Right atrium auricular region (tissue), 2 donors: ENCODE results near the gene PAAF1. TPM values are rescaled to one million over a fixed set of nuclear protein-coding genes. Genes with fewer than 3 reads are reported as not detected.

Source experiments
- DNase-seq: peaks from one replicate; pipeline ENCODE4 v3.0.0-alpha.2; 2019; ENCODE audit warnings: low spot score
- H3K27ac ChIP-seq, 2 donors: fragments of 200-600 bp; sonication (generic); 1 replicate in 1 of 2; 2 replicates in 1 of 2; pipeline ENCODE4 v1.5.1; 2016 to 2019
- H3K27me3 ChIP-seq, 2 donors: fragments of 200-600 bp; sonication (generic); one replicate each; pipeline versions ENCODE4 v1.5.1 to v1.6.0; 2017 to 2019
- H3K36me3 ChIP-seq: fragments of 200-600 bp; sonication (generic); one replicate; pipeline ENCODE4 v1.5.1; 2016
- H3K4me1 ChIP-seq, 2 donors: fragments of 200-600 bp; sonication (generic); one replicate each; pipeline versions ENCODE4 v1.5.1 to v1.6.0; 2017 to 2019
- H3K4me3 ChIP-seq, 2 donors: fragments of 200-600 bp; sonication (generic); 1 replicate in 1 of 2; 2 replicates in 1 of 2; pipeline ENCODE4 v1.5.1; 2017 to 2019; ENCODE audit warnings: mild to moderate bottlenecking in 1 of 2, moderate library complexity in 1 of 2
- H3K9me3 ChIP-seq, 2 donors: fragments of 200-600 bp; sonication (generic); one replicate each; pipeline ENCODE4 v1.5.1; 2019
- total RNA-seq, 2 donors: library from RNA; depleted of rRNA; stranded (reverse); fragments of >200 nt; gene quantifications; one replicate each; pipeline ENCODE4 v1.1.0, GENCODE V29; 2016
- TF ChIP-seq, protein P1 (sequence below), 2 donors: fragments of 200-600 bp; sonication (generic); IDR thresholded peaks; one replicate each; pipeline ENCODE4 v1.5.1; 2019; ENCODE audit warnings: antibody characterized with exemption in 2 of 2

Gene PAAF1, protein sequence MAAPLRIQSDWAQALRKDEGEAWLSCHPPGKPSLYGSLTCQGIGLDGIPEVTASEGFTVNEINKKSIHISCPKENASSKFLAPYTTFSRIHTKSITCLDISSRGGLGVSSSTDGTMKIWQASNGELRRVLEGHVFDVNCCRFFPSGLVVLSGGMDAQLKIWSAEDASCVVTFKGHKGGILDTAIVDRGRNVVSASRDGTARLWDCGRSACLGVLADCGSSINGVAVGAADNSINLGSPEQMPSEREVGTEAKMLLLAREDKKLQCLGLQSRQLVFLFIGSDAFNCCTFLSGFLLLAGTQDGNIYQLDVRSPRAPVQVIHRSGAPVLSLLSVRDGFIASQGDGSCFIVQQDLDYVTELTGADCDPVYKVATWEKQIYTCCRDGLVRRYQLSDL
- 10 to 100 TPM; 10.2 to 12.3 TPM for total RNA-seq

DNA sequence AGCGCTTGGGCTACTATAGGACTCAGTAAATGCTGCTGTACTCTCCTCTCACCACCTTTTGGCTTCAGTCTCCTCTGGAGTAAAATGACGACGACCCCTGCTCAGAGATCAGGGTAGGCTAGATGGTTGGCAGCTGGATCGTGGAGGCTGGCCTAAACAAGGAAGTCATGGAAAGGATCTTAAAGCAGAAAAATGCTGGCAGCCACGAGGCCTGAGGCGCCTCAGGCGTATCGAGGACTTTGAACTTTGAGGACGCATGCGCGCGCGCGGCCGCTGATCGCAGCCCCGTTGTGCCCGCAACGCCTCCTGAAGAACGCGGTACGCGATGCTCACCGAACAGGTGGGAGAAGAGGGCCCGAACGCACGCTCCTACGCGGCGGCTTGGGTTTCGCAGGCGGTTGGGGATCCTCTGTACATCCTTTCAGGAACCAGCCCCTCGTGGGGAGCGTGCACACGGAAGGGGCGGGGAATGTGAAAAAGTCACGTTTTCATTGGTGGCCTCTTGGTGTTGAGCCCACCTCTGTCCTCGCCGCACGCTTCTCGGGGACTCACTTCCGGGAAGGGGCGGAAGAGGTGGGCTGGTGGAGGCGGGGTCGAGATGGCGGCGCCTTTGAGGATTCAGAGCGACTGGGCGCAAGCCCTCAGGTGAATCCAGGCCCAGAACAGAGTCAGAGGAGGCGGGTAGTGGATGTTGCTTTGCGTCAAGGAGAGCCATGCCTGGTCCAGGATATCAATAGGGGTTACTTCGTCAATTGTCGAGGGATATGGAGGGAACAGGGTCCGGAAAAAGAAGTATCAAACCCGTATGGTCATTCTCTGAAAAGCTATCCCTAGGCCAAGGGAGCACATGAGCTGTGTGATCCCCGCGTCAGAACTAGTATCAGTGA, at the start of gene PAAF1, which contains the start of gene COA4:
PAAF1 (plus strand) TSS at position 576 of the 887 bp plus-strand sequence; CDS start at position 599, 23 bp downstream.
COA4 (minus strand) TSS at position 423 of the 887 bp plus-strand sequence. CDS start 3,468 bp downstream, outside the sequence.
- Histone ChIP-seq H3K9me3 (no peaks in the 10 kb centered on the region), H3K4me3 (peak within 1 kb of the TSS; percentile 68 to 69), H3K4me1 (peaks cover 0 to 27% of the 10 kb centered on the region in 2 donors), H3K36me3 (peaks cover 14% of the 10 kb centered on the region), H3K27me3 (no peaks in the 10 kb centered on the region), H3K27ac (peak within 1 kb of the TSS; percentile 82 to 87)
- DNase-seq = peak; percentile 95
- TF ChIP-seq, protein P1, sequence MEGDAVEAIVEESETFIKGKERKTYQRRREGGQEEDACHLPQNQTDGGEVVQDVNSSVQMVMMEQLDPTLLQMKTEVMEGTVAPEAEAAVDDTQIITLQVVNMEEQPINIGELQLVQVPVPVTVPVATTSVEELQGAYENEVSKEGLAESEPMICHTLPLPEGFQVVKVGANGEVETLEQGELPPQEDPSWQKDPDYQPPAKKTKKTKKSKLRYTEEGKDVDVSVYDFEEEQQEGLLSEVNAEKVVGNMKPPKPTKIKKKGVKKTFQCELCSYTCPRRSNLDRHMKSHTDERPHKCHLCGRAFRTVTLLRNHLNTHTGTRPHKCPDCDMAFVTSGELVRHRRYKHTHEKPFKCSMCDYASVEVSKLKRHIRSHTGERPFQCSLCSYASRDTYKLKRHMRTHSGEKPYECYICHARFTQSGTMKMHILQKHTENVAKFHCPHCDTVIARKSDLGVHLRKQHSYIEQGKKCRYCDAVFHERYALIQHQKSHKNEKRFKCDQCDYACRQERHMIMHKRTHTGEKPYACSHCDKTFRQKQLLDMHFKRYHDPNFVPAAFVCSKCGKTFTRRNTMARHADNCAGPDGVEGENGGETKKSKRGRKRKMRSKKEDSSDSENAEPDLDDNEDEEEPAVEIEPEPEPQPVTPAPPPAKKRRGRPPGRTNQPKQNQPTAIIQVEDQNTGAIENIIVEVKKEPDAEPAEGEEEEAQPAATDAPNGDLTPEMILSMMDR (IDR thresholded peaks at IDR 0.05) = no peak

DNA sequence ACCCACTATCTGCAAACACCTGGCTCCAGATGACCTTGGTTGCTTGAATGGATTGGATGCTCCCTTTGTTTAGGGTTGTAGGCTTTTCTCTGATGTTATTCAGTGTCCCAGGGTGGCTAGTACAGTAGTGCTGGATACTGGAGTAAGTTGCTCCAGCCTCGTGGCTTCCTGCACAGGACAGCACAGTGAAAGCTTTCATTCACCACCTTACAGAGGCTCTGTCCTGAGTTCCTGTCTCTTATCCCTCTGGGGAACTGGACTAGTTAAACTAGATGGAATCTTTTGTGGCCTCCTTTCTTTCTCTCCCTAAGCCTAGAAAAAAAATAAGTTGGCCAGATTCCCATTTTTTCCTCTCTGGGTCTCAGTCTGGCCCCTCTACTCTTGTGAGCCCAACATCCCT, 46.5 kb upstream of the PAAF1 start:
- H3K27ac ChIP-seq = no peak overlapping the region
- H3K4me3 ChIP-seq = no peak overlapping the region
- no peaks in the 10 kb centered on the region for H3K27me3 ChIP-seq
- H3K36me3 ChIP-seq = peaks cover 19% of the 10 kb centered on the region
- H3K9me3 ChIP-seq = no peaks in the 10 kb centered on the region
- DNase-seq = no peak
- TF ChIP-seq, protein P1 (IDR thresholded peaks at IDR 0.05) = no peak
- H3K4me1 ChIP-seq = no peaks in the 10 kb centered on the region

DNA sequence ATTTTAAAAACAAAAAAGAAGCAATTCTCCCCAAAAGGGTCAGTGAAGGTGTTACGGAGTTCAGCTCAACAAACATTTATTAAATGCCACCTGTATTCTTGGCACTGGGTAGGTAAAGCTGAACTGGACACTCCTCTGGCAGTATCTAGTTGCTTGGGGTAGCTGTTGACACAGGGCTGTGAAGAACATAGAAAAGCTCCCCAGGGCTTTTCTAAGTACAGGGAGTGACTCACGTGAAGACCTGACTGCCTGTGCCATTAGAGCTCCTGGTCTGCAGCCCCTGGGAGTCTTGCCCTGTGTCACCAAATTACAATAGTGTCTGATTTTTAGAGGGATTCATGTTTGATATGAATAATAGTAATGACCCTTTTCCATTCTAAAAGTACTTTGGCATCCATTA, 43.7 kb upstream of the PAAF1 start:
- Histone ChIP-seq H3K9me3 (no peaks in the 10 kb centered on the region), H3K4me1 (no peaks in the 10 kb centered on the region), H3K27me3 (no peaks in the 10 kb centered on the region), H3K36me3 (peaks cover 7% of the 10 kb centered on the region), H3K27ac (no peak overlapping the region), H3K4me3 (no peak overlapping the region)
- TF ChIP-seq, protein P1 (IDR thresholded peaks at IDR 0.05) = no peak
- DNase-seq = no peak

DNA sequence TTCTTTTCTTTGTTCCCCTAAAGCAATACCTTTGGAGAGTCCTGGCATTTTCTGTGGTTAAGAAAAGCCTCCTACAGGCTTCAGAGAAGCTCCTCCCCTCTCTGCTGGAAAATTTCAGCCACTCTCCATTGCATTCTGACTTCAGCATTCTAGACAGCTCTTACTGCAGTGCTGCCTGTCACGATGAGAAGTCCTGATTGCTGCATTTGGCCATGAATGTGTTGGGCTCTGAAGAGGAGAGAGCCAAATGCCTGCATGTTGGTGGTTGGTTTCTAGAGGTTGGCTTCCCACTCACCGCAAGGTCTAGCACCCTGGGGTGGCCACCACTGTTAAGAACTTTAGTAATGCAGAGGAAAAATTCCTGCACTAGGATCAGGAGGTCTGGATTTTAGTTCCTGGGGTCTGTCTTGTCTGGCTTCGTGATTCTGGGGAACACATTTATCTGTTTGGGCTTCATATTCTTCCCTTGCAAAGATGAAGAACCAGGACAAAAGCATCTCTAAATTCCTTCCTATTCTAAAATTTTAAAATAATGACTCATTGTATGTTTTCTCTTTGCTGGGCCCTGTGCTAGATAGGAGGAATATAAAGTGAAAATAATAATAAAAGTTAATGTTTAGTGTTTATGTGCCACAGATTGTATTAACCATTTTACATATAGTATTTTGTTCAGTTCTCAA, 38.2 kb upstream of the PAAF1 start:
- no peaks in the 10 kb centered on the region for H3K4me1 ChIP-seq
- H3K9me3 ChIP-seq = no peaks in the 10 kb centered on the region
- no peaks in the 10 kb centered on the region for H3K27me3 ChIP-seq
- H3K4me3 ChIP-seq = no peak overlapping the region
- peaks cover 5% of the 10 kb centered on the region for H3K36me3 ChIP-seq
- TF ChIP-seq, protein P1 (IDR thresholded peaks at IDR 0.05) = no peak
- DNase-seq = no peak
- peak overlapping the region in 1 of 2 donors; percentile 38 for H3K27ac ChIP-seq

DNA sequence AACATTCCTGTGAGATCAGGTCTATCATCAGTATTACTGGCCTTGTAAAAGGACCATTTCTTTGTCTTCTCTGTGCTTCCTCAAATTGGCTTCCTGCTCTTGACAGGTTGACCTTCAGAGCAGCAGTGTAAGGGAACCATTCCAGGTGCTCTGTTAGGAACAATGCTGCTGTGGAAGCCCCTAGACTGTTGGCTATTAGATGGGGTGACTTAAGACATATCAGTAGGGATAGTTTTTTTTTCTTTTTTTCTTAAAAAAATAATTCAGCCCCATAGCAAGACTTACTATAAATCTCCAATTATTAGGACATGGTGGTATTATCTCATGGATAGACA, 37.7 kb upstream of the PAAF1 start:
- Histone ChIP-seq H3K27ac (peak overlapping the region in 1 of 2 donors; percentile 38), H3K4me3 (no peak overlapping the region), H3K4me1 (no peaks in the 10 kb centered on the region), H3K9me3 (no peaks in the 10 kb centered on the region), H3K36me3 (peaks cover 9% of the 10 kb centered on the region), H3K27me3 (no peaks in the 10 kb centered on the region)
- TF ChIP-seq, protein P1 (IDR thresholded peaks at IDR 0.05) = no peak
- DNase-seq = no peak
